NCI-H2227 treated with DMSO at 0.1 percent for 48 hours (cell line): ENCODE measurements around the gene KCTD10.

Experiments
- DNase-seq: peaks from one replicate; lab custom pipeline; 2025; lab: John Stamatoyannopoulos, UW

KCTD10 gene

GRCh38 chr12:109477185-109477962 lies at the start of gene KCTD10, which contains the start of gene UBE3B:
KCTD10 (minus strand) TSS chr12:109477300; CDS start chr12:109477262, 38 bp downstream.
UBE3B (plus strand) TSS chr12:109477634; CDS start chr12:109483552, 5,918 bp downstream.
- peak; percentile 94 for DNase-seq

- no peak for DNase-seq
Measured at GRCh38 chr12:109525279-109525585, 48.1 kb upstream of the KCTD10 start.

GRCh38 chr12:109524466-109525278 lies 47.6 kb upstream of the KCTD10 start:
- no peak for DNase-seq

- DNase-seq: no peak
Measured at GRCh38 chr12:109523504-109523903, 46.4 kb upstream of the KCTD10 start.

- DNase-seq: no peak
Measured at GRCh38 chr12:109523071-109523470, 46.0 kb upstream of the KCTD10 start.

- DNase-seq: no peak
Measured at GRCh38 chr12:109521831-109522230, 44.7 kb upstream of the KCTD10 start.

- DNase-seq: no peak
Measured at GRCh38 chr12:109519787-109520186, 42.7 kb upstream of the KCTD10 start.

GRCh38 chr12:109518820-109519665 lies 41.9 kb upstream of the KCTD10 start:
- peak; percentile 71 for DNase-seq

- no peak for DNase-seq
Measured at GRCh38 chr12:109517619-109518018, 40.5 kb upstream of the KCTD10 start.

GRCh38 chr12:109513977-109514376 lies 36.9 kb upstream of the KCTD10 start:
- no peak for DNase-seq

GRCh38 chr12:109513051-109513450 lies 36.0 kb upstream of the KCTD10 start:
- DNase-seq: peak; percentile 3

GRCh38 chr12:109512608-109513007 lies 35.5 kb upstream of the KCTD10 start:
- peak; percentile 8 for DNase-seq

- DNase-seq: no peak
Measured at GRCh38 chr12:109510196-109510595, 33.1 kb upstream of the KCTD10 start.

- no peak for DNase-seq
Measured at GRCh38 chr12:109504068-109504467, 27.0 kb upstream of the KCTD10 start.

GRCh38 chr12:109503611-109504010 lies 26.5 kb upstream of the KCTD10 start:
- DNase-seq: no peak

GRCh38 chr12:109502332-109502731 lies 25.2 kb upstream of the KCTD10 start:
- no peak for DNase-seq

GRCh38 chr12:109501299-109501698 lies 24.2 kb upstream of the KCTD10 start:
- no peak for DNase-seq

GRCh38 chr12:109500406-109501185 lies 23.5 kb upstream of the KCTD10 start:
- no peak for DNase-seq

- no peak for DNase-seq
Measured at GRCh38 chr12:109497675-109498074, 20.6 kb upstream of the KCTD10 start.

- no peak for DNase-seq
Measured at GRCh38 chr12:109496306-109496705, 19.2 kb upstream of the KCTD10 start.

GRCh38 chr12:109495012-109495411 lies 17.9 kb upstream of the KCTD10 start:
- no peak for DNase-seq
